ENCODE data around the gene DMBT1.

- TF ChIP-seq EZH2phosphoT487 (IDR thresholded peaks at IDR 0.05; ENCODE audit: low read depth) (no peak), CTCF (IDR thresholded peaks at IDR 0.05; ENCODE audit: low read depth, low read length) (no peak)
These were observed 122.0 kb downstream of the DMBT1 start for GRCh38 chr10:122682522-122682921.

Data from OCI-LY3 (cell line).